ENCODE measurements around the gene CDC14B.

GRCh38 chr9:96626912-96627311 is 7.3 kb upstream of the CDC14B start:
- TF ChIP-seq, protein P1, sequence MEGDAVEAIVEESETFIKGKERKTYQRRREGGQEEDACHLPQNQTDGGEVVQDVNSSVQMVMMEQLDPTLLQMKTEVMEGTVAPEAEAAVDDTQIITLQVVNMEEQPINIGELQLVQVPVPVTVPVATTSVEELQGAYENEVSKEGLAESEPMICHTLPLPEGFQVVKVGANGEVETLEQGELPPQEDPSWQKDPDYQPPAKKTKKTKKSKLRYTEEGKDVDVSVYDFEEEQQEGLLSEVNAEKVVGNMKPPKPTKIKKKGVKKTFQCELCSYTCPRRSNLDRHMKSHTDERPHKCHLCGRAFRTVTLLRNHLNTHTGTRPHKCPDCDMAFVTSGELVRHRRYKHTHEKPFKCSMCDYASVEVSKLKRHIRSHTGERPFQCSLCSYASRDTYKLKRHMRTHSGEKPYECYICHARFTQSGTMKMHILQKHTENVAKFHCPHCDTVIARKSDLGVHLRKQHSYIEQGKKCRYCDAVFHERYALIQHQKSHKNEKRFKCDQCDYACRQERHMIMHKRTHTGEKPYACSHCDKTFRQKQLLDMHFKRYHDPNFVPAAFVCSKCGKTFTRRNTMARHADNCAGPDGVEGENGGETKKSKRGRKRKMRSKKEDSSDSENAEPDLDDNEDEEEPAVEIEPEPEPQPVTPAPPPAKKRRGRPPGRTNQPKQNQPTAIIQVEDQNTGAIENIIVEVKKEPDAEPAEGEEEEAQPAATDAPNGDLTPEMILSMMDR (IDR thresholded peaks at IDR 0.05), result no peak
- TF ChIP-seq POLR2A (IDR thresholded peaks at IDR 0.05) (no peak), POLR2AphosphoS5 (IDR thresholded peaks at IDR 0.05) (no peak)

Measured in gastroesophageal sphincter (tissue), 3 donors.